GM21529 (cell line): ENCODE measurements around the gene MRPS2.
"Not testable (repeated sequence)": the region's sequence is repeated elsewhere in the genome, so short reads cannot be mapped to it uniquely, and the experiment has no call there.

Source experiments
- ATAC-seq: cut with Tn5 transposase; IDR thresholded peaks from one replicate; pipeline ENCODE4 v1.9.1; 2021; ENCODE audit not compliant: unreplicated experiment

Gene MRPS2

DNA sequence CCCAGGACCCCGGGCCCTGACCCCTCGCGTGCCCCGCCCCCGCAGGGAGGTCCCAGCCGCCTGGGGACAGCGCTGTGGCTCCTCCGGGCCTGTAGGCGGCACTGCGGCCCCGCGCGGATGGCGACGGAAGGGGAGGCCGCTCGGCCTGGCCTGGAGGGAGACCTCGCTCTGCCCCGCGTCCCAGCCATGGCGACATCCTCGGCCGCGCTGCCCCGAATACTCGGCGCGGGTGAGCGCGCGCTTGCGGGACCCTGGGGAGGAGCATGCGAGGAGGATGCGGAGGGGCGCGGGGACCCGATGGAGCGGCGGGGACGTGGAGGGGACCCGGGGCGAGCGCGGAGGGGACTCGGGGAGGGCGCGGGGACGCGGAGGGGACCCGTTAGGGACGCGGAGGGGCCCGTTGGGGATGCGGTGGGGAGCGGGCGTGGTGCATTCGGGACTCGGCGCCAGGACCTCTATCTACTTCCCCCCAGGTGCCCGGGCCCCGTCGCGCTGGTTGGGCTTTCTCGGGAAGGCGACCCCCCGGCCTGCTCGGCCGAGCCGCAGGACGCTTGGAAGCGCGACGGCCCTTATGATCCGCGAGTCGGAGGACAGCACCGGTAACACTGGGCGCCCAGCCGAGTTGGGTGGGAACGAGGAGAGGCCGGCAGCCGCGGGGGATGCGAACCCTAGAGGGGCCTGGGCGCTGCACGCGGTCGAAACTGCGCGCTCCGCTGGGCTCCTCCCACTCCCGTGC is at the start of gene MRPS2:
MRPS2 (plus strand) TSS at position 158 of the 736 bp plus-strand sequence; CDS start at position 187, 29 bp downstream.
- ATAC-seq = peak; percentile 81

DNA sequence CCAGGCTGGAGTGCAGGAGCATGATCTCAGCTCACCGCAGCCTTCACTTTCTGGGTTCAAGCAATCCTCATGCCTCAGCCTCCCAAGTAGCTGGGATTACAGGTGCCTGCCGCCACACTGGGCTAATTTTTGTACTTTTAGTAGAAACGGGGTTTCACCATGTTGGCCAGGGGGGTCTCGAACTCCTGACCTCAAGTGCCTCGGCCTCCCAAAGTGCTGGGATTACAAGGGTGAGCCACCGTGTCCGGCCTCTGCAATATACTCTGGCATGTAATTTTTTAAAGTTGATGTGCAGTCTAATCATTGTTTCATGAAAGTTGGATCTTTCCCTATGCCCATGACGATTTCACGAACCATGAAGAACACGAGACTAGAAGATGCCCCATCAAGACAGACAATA is 49.5 kb upstream of the MRPS2 start:
- no peak for ATAC-seq

DNA sequence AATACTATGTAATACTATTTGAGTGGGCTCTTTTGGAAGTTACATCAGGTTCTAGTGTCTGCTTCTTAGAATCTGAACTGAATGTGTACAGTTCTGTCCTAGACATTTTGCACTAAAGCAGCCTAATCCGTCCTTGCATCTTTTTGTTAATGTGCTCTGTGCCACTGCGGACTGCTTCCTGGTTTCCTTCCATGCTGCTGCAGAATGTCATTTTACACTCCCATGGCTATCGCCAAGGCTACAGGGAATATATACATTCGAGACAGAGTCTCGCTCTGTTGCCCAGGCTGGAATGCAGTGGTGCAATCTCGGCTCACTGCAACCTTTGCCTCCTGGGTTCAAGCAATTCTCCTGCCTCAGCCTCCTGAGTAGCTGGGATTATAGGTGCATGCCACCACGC is 48.6 kb upstream of the MRPS2 start:
- ATAC-seq = not testable (repeated sequence)

DNA sequence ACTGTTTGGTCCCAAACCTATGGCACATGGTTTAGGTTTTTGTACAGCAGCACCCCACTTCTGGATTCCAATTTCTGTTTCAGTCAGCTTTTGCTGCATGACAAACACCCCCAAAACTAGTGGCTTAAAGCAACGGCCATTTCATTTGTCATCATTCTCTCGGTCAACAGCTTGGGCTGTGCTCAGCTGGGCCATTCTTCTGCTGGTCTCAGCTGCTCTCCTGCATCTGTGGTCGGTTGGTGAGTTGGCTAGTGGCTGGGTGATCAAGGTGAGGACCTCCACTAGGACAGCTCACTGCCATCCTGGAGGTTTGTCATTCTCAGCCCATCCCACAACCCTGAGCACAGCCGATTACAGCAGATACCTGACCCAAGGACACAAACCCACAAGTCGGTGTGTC is 45.7 kb upstream of the MRPS2 start:
- no peak for ATAC-seq

DNA sequence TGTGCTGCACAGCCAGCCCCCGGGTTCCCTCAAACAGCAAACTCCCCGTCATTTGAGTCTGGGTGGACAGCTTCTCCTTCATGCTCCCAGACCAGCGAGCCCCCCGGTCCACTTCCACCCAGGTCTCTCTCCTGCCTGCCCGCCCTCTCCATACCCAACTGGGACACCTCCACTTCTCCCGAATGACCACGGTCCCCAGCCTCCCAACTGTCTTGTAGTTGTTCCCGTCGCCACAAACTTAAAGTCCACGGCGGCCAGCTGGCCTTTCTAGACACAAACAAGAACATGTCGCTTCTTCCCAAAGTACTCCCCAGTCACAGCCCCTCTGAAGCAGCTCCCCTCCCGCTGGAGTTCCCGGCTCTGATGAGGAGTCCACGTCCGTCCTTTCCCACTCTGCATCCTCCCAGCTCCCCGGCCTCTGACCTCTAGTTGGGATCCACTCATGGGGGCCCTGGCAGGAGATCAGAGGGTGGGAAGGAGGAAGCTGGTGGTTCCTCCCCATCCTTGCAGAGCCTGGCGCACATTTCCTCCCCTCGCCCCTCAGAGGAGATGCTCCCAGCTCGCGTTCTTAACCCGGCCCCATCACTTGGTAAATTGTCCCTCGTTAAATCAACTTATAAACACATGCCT is 45.0 kb upstream of the MRPS2 start:
- ATAC-seq = no peak

DNA sequence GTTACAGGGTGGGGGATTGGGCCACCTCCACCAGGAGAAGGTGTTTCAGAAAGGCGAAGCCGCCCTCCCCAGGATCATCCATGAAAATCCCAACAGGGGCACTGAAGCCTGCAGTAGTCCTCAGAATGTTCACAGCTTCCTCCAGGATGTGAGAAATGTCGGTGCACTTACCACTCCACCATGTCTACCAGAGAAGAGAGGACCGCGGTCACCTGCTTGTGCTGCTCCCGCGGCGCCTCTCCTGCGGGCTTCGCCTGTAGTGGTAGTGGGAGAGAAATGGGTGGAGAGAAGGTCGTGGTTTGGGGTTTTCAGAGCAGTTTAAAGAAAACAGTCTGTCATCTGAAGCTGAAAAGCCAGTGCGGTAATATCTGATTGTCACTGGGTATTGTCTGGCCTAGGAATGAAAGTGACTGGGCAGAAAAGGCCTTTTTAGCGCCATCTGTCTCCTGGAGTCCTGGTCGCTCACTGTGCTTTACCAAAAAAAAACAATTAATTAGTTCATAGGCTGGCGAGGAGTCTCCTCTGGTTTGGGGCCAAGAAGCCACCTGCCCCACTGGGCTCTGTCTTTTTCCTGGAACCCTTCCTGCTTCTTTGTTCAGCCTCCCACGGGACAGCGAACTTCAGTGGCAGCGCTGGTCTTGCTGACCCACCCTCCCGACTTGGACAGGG is 43.9 kb upstream of the MRPS2 start:
- ATAC-seq = no peak

DNA sequence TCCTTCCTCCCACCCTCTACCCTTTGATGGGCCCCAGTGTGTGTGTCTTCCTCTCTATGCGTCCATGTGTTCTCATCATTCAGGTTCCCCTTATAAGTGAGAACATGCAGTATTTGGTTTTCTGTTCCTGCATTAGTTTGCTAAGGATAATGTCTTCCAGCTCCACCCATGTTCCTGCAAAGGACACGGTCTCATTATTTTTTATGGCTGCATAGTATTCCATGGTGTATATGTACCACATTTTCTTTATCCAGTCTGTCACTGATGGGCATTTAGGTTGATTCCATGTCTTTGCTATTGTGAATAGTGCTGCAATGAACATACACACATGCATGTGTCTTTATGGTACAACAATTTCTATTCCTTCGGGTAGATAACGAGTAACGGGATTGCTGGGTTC is 42.0 kb upstream of the MRPS2 start:
- ATAC-seq = not testable (repeated sequence)

DNA sequence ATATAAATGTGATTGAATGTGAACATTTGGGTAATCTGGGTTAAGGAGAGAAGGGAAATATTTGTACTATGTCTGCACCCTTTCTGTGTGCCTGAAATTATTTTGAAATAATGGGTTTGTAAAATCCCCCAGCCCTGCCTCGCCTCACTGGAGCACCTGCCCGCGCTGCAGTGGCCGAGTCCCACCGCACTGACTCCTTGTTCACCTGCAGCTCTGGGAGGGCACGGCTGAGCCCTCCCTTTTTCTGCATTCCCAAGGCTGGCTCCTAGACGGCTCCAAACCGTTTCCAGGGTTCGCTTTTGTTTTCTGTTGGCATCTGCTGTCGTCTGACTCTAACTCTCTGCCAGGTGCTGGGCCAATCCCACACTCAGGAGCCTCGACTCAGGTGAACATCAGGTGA is 38.5 kb upstream of the MRPS2 start:
- ATAC-seq = no peak

DNA sequence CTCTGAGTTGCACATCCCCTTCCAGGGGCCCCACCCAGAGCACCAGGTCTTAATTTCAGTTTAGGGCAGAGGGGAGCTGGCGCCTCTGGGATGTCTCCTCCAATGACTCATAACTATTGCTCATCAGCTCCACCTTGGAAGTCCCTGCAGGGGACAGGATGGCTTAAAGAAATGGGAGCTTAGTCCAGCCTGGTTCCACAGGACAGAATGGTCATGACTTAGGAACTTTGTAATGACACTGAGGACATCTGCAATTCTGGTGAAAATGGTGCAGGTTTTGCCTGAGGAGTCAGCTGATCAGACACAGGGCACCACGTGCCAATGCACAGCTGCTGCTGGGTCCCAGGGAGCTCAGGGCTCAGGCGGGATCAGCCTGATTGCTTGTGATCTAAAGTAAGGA is 37.3 kb upstream of the MRPS2 start:
- no peak for ATAC-seq

DNA sequence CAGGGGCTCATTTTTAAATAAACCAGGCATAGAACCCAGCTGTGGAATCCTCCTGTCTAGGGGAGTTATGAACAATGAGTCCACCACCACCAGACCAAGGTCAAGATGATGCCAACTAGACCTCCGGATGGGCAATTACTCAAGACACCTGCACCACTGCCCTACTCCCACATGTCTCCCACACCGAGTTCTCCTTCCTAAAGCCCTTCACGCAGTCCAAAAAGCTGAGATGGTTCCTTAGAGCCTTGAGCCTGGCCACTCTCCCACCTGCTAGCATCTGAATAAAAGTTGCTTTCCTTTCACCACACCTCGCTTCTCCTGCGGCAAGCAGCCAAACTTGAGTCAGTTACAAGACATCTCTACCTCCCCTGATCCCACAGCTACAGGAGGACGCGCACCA is 36.3 kb upstream of the MRPS2 start:
- no peak for ATAC-seq

DNA sequence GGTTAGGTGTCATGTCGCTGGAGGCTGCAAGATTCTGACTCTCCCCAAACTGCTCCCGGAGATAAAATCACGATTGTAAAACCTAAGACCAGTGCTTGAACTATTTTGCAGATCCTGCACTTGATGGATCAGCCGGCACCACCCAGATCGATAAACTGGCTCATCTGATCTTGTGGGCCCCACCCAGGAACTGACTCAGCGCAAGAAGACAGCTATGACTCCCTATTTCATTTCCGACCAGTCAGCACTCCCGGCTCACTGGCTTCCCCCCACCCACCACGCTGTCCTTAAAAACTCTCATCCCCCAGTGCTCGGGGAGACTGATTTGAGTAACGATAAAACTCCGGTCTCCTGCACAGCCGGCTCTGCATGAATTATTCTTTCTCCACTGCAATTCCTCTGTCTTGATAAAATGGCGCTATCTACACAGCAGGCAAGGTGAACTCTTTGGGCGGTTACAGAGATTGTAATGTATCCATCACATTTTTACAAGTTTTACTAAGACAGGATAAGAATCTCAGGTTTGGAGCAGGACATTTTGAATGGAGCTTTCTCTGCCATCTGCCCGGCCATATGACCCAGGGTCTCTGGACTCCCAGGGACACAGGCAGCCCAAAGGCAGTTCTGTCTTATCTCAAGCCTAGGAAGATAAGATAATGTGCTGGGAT is 31.5 kb upstream of the MRPS2 start:
- no peak for ATAC-seq

DNA sequence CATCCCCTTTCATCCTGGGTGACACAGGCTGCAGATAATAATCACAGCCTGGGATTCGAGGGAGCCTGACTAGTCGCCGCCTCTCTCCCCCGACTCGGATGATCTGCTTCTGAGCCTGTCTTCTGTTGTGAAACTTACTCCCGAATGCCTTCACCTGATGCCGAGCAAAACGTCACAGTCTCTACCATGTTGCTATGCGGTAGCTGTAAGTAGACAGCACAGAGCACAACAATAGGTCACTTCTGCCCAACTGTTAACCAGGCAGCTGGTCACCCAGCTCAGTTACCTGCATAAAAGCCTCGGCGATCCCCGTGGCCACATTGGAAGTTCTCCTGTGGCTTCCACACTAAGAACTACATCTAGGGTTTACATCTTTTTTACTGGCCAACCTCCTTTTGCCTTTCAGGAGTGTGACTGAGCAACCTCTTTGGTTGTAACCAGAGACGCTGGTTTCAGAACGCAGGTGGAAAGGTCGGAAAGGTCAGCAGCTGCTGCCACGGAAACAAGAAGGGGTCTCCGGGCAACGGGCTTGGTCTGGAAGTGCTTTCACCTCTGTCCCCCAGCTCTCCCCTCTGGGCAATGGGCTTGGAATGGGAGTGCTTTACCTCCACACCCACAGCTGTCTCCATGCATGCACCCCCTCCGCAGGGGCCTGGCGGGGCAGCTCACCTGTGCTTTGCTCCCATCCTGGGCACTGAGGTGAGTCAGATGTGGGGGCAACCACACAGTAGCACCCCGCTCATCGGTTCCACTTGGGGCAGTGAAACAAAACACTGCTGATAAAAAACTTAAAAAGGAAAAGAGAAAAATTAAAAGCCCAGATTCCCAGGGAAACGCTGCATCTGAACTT is 28.5 kb upstream of the MRPS2 start:
- no peak for ATAC-seq

DNA sequence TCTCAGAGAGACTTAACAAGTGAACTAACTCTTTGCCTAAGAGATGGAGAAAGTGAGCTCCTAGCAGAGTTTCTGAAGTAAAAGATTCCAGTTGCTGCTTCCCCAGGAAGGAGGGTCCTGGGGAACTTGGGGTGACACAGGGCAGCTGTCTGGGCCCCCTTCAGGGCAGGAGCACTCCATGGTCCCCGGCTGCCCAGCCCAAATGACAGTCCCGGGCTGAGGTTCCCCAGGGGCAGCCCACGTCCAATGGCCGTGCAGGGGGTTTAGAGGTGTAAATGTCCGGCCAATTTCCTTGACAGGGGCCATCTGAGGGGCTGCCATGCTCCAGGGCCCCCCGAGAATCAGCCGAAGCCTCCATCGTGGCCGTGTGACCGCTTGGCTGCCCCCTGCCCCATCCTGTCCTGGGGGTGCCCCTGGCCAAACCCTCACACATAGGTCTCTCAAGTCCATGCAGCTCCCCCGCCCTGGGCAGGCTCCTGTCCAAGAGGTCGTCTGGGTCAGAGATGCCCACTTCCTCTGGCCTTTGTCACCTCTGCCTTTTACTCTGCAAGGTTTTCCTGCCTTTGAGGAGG is 26.4 kb upstream of the MRPS2 start:
- ATAC-seq = no peak

DNA sequence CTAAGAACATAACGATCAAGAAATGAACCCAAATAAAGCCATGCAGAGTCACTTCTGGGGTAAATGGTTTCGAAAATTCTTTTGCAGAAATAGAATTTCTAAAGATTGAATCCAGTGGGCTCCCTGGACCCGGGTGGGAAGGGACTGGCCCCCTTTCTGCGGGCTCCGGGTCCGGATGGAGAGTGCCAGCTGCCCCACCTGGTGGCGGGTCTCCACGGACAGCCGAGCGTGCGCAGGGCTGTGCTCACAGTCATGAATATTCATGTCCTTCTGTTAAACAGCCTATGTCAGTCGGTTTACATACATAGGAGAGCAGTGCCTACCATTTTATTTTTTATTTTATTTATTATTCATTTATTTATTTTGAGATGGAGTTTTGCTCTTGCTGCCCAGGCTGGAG is 25.6 kb upstream of the MRPS2 start:
- ATAC-seq = no peak

DNA sequence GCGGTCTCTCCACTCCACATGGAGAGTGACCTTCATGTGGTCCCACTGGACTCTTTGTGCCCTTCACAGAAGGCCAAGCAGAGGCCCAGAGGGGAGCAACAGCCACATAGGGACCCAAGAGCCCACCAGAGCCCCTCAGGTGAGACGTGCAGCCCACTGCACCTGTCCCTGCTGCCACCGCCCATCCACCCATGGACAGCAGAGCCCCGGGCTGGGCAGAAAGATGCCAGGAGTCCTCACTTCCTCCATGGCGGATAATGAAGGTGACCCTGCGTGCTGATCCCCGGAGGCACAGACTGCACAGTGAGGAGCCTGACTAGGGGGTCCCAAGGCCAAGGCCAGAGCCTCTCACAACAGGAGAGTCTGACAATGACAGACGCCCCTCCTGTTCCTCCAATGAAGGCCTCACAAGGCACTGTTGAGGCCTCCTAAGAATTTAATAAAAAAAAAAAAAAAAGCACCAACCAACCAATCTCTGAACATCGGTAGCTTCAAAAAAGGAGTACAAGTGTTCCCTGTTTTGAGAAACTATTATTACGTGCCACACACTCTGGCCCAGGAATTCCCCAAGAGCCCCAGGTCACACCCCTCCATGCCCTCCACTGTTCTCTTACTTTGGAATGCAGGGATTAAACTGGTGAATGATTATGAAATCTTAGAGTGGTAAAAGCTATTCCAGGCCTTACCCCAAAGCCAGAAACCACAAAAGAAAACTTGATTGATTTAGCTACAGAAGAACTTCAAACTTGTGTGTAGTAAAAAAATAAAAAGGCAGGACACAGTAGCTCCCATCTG is 23.7 kb upstream of the MRPS2 start:
- no peak for ATAC-seq

DNA sequence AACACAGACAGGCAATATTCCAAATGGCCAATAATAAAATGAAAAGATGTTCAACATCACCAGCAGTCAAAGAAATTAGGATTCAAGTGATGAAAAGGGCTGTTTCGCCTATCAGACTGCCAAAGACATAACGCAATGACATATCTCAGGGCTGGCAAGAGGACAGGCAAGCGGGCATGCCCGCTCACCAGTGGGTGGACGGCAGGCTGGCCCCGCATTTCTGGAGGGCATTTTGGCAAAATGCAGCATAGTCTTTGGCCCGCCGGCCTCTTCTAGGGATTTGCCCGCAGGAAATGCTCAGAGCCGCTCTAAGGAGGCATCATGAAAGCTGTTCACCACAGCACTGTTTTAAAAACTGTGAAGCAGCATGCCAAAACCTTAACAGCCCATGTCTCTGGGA is 22.3 kb upstream of the MRPS2 start:
- ATAC-seq = no peak

DNA sequence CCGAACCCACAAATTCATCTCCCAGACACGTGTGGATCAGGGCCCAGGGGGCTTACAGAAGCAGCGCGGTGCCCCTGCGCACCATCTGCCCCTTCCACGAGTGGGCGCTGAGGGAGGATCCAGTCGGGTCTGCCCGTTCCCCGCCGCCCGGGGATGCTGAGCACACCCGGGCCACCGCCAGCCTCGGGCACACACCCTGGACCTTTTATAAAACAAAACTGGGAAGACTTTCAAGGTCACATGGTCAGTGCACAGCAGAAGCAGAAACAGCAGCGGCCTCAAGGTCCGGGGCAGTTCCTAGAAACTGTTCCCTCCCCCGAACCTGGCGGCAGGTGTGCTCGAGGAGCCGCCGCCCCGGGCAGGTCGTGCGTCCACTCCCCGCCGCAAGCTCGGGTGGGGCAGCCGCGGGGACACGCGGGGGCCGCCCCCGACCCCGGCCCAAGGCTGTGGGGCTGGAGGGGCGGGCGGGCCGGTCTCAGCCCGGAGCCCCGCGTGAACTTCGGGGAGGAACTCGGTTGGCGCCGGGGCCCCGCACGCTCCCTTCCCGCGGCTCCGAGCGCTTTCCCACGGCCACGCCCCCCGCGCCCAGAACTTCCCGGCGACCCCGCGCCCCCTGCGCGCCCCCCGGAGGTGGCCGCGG is 21.5 kb upstream of the MRPS2 start:
- ATAC-seq = no peak

DNA sequence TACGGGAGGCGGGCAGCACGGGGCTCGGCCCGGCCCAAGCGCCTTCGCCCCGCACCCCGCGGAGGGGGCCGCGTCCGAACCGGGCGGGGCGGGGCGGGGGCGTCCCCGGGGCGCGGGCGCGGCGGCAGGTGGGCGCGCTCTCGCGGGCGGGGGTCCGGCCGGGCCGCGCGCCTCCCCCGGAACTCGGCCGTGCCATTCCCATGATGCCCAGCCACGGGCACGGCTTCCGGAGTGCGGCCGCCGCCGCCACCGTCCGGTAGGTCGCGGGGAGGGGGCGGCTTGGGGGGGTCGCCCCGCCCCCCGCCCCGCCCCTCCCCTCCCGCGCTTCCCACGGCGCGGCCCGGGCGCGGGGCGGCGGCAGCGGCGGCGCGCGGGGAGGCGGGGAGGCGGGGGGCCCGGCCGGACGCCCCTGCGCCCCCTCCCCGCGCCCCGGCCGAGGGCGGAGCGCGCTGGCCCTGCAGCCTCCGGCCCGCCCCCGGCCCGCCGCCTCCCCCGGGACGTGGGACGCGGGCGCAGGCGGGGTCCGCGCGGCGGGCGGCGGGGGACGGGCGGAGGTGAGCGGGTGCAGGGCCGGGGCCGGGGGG is 20.9 kb upstream of the MRPS2 start, which contains the start of gene PPP1R26:
PPP1R26 (plus strand) TSS at position 314 of the 584 bp plus-strand sequence. CDS start 4,729 bp downstream, outside the sequence.
- ATAC-seq = no peak
